ENCODE data around the gene OTOG.

OTOG gene

GRCh38 chr11:17672469-17672868 is 125.4 kb downstream of the OTOG start:
- TF ChIP-seq EP300 (IDR thresholded peaks at IDR 0.05; ENCODE audit: borderline replicate concordance) (no peak), MAX (IDR thresholded peaks at IDR 0.05) (no peak), REST (IDR thresholded peaks at IDR 0.05; ENCODE audit: low read depth) (no peak), USF1 (IDR thresholded peaks at IDR 0.05) (no peak), YY1 (IDR thresholded peaks at IDR 0.05; ENCODE audit: low read depth) (no peak), ZBTB7A (IDR thresholded peaks at IDR 0.05; ENCODE audit: low read depth) (no peak), CREB1 (IDR thresholded peaks at IDR 0.05; ENCODE audit: low read depth) (no peak), EGR1 (IDR thresholded peaks at IDR 0.05) (no peak), FOXM1 (IDR thresholded peaks at IDR 0.05; ENCODE audit: borderline replicate concordance, low read depth) (no peak), TCF12 (IDR thresholded peaks at IDR 0.05; ENCODE audit: low read depth) (no peak), NFIC (IDR thresholded peaks at IDR 0.05) (no peak), CEBPB (IDR thresholded peaks at IDR 0.05) (no peak), RAD21 (IDR thresholded peaks at IDR 0.05; ENCODE audit: low read depth) (no peak), TEAD4 (IDR thresholded peaks at IDR 0.05) (no peak), TAF1 (IDR thresholded peaks at IDR 0.05; ENCODE audit: low read depth) (no peak)

- TF ChIP-seq MAX (IDR thresholded peaks at IDR 0.05) (no peak), EGR1 (IDR thresholded peaks at IDR 0.05) (no peak), EP300 (IDR thresholded peaks at IDR 0.05; ENCODE audit: borderline replicate concordance) (no peak), TEAD4 (IDR thresholded peaks at IDR 0.05) (no peak), CREB1 (IDR thresholded peaks at IDR 0.05; ENCODE audit: low read depth) (no peak), ZBTB7A (IDR thresholded peaks at IDR 0.05; ENCODE audit: low read depth) (no peak), USF1 (IDR thresholded peaks at IDR 0.05) (no peak), REST (IDR thresholded peaks at IDR 0.05; ENCODE audit: low read depth) (no peak)
Observed at GRCh38 chr11:17673951-17674350, 126.9 kb downstream of the OTOG start.

GRCh38 chr11:17682848-17683247 is 135.8 kb downstream of the OTOG start:
- no peak for TF ChIP-seq TEAD4 (IDR thresholded peaks at IDR 0.05)

GRCh38 chr11:17683377-17684161 is 136.5 kb downstream of the OTOG start:
- TF ChIP-seq TAF1 (IDR thresholded peaks at IDR 0.05; ENCODE audit: low read depth) = no peak
- TF ChIP-seq NFIC (IDR thresholded peaks at IDR 0.05) = peak; percentile 56; the same call in 1 of the 2 replicates
- no peak for TF ChIP-seq FOXM1 (IDR thresholded peaks at IDR 0.05; ENCODE audit: borderline replicate concordance, low read depth)
- peak; percentile 36; the same call in 1 of the 2 replicates for TF ChIP-seq TEAD4 (IDR thresholded peaks at IDR 0.05)
- TF ChIP-seq USF1 (IDR thresholded peaks at IDR 0.05) = no peak
- peak; percentile 55 for TF ChIP-seq MAX (IDR thresholded peaks at IDR 0.05)
- no peak for TF ChIP-seq EGR1 (IDR thresholded peaks at IDR 0.05)

- no peak for TF ChIP-seq YY1 (IDR thresholded peaks at IDR 0.05; ENCODE audit: low read depth)
- no peak for TF ChIP-seq USF1 (IDR thresholded peaks at IDR 0.05)
- no peak for TF ChIP-seq CREB1 (IDR thresholded peaks at IDR 0.05; ENCODE audit: low read depth)
- TF ChIP-seq TAF1 (IDR thresholded peaks at IDR 0.05; ENCODE audit: low read depth) = no peak
- no peak for TF ChIP-seq EGR1 (IDR thresholded peaks at IDR 0.05)
- no peak for TF ChIP-seq TEAD4 (IDR thresholded peaks at IDR 0.05)
- TF ChIP-seq REST (IDR thresholded peaks at IDR 0.05; ENCODE audit: low read depth) = no peak
- TF ChIP-seq RAD21 (IDR thresholded peaks at IDR 0.05; ENCODE audit: low read depth) = no peak
- no peak for TF ChIP-seq MAX (IDR thresholded peaks at IDR 0.05)
- no peak for TF ChIP-seq TCF12 (IDR thresholded peaks at IDR 0.05; ENCODE audit: low read depth)
- no peak for TF ChIP-seq EP300 (IDR thresholded peaks at IDR 0.05; ENCODE audit: borderline replicate concordance)
- TF ChIP-seq FOXM1 (IDR thresholded peaks at IDR 0.05; ENCODE audit: borderline replicate concordance, low read depth) = no peak
- TF ChIP-seq CEBPB (IDR thresholded peaks at IDR 0.05) = no peak
- no peak for TF ChIP-seq ZBTB7A (IDR thresholded peaks at IDR 0.05; ENCODE audit: low read depth)
Observed at GRCh38 chr11:17684550-17684949, 137.5 kb downstream of the OTOG start.

Data from Ishikawa (cell line).